ENCODE measurements around the gene GPX4.
"Not testable (repeated sequence)": the region's sequence is repeated elsewhere in the genome, so short reads cannot be mapped to it uniquely, and the experiment has no call there.

Gene GPX4

GRCh38 chr19:1116726-1117581 lies 13.2 kb downstream of the GPX4 start:
- DNase-seq = no peak

- no peak for DNase-seq
Observed at GRCh38 chr19:1117654-1118053, 13.9 kb downstream of the GPX4 start.

GRCh38 chr19:1118999-1119398 lies 15.2 kb downstream of the GPX4 start:
- no peak for DNase-seq

GRCh38 chr19:1119475-1120217 lies 15.9 kb downstream of the GPX4 start:
- no peak for DNase-seq

- no peak for DNase-seq
Observed at GRCh38 chr19:1121395-1121794, 17.6 kb downstream of the GPX4 start.

GRCh38 chr19:1122021-1122971 lies 18.5 kb downstream of the GPX4 start:
- DNase-seq = no peak

- DNase-seq = no peak
Observed at GRCh38 chr19:1122972-1123363, 19.2 kb downstream of the GPX4 start.

- no peak for DNase-seq
Observed at GRCh38 chr19:1123381-1123780, 19.6 kb downstream of the GPX4 start.

GRCh38 chr19:1123885-1124677 lies 20.3 kb downstream of the GPX4 start:
- DNase-seq = no peak

- no peak for DNase-seq
Observed at GRCh38 chr19:1125601-1126467, 22.0 kb downstream of the GPX4 start.

- no peak for DNase-seq
Observed at GRCh38 chr19:1126984-1127760, 23.4 kb downstream of the GPX4 start.

GRCh38 chr19:1128106-1128505 lies 24.3 kb downstream of the GPX4 start:
- DNase-seq = no peak

- not testable (repeated sequence) for DNase-seq
Observed at GRCh38 chr19:1129084-1129483, 25.3 kb downstream of the GPX4 start.

GRCh38 chr19:1129535-1129934 lies 25.7 kb downstream of the GPX4 start:
- DNase-seq = no peak

- no peak for DNase-seq
Observed at GRCh38 chr19:1130771-1131717, 27.2 kb downstream of the GPX4 start.

GRCh38 chr19:1131718-1132551 lies 28.1 kb downstream of the GPX4 start:
- no peak for DNase-seq

GRCh38 chr19:1132552-1133383 lies 29.0 kb downstream of the GPX4 start:
- DNase-seq = no peak
